Measurements from ENCODE around the gene PDE2A. TPM values are rescaled to one million over a fixed set of nuclear protein-coding genes. Genes with fewer than 3 reads are reported as not detected.
"Not testable (repeated sequence)": the region's sequence is repeated elsewhere in the genome, so short reads cannot be mapped to it uniquely, and the experiment has no call there.

The PDE2A gene
- total and polyA plus RNA-seq, 7 experiments from 2014 or later: 0.97 to 9.0 (median 1.7) TPM; not detected in 2

- H3K9me3 ChIP-seq (ENCODE audit: control insufficient read depth in 2 of 3, low read length in 3 of 3); H3K4me3 ChIP-seq (ENCODE audit: low read length); H3K36me3 ChIP-seq (ENCODE audit: control insufficient read depth in 2 of 3, insufficient read depth in 3 of 3, low read length in 3 of 3); H3K27ac ChIP-seq (ENCODE audit: low read depth, low read length); H3K36me3 Mint-ChIP-seq; H3K27ac Mint-ChIP-seq; H3K4me3 Mint-ChIP-seq; ATAC-seq; DNase-seq; H3K4me1 ChIP-seq (ENCODE audit: control insufficient read depth in 2 of 2, insufficient read depth in 2 of 2, low read length in 2 of 2); intact Hi-C loops (cut with micrococcal nuclease); H3K27me3 ChIP-seq (ENCODE audit: control insufficient read depth in 2 of 2, insufficient read depth in 2 of 2, low read length in 2 of 2); POLR2A ChIA-PET; H3K4me1 Mint-ChIP-seq; H3K9me3 Mint-ChIP-seq: not testable (repeated sequence)
- peaks cover 3 to 38% (median 10%) of the 10 kb centered on the region in 5 donors for H3K27me3 Mint-ChIP-seq
- CTCF ChIA-PET: interaction anchor here (1.0 to 1.3 kb wide), 2 partner anchors 19 to 73 kb away, joined by 3 read pairs; no protein-coding TSS in a partner anchor
Observed at GRCh38 chr11:72555014-72555522, 119.2 kb downstream of the PDE2A start.

- DNase-seq (peak in 3 of 9 donors; percentile 1 to 8 (median 6)), ATAC-seq (no peak)
- CTCF ChIA-PET: interaction anchor here (1.2 to 1.3 kb wide), 3 partner anchors 20 to 83 kb away, joined by 3 to 7 read pairs (median 4); no protein-coding TSS in a partner anchor
- Histone ChIP-seq H3K4me1 (ENCODE audit: control insufficient read depth in 2 of 2, insufficient read depth in 2 of 2, low read length in 2 of 2) (no peaks in the 10 kb centered on the region), H3K27me3 (ENCODE audit: control insufficient read depth in 2 of 2, insufficient read depth in 2 of 2, low read length in 2 of 2) (no peaks in the 10 kb centered on the region), H3K27ac (ENCODE audit: low read depth, low read length) (no peak overlapping the region), H3K36me3 (ENCODE audit: control insufficient read depth in 2 of 3, insufficient read depth in 3 of 3, low read length in 3 of 3) (no peaks in the 10 kb centered on the region), H3K9me3 (ENCODE audit: control insufficient read depth in 2 of 3, low read length in 3 of 3) (no peaks in the 10 kb centered on the region), H3K4me3 (ENCODE audit: low read length) (no peak overlapping the region)
- POLR2A ChIA-PET: no interaction called here
- no peaks in the 10 kb centered on the region for H3K36me3 Mint-ChIP-seq
- peaks cover 0 to 9% (median 5%) of the 10 kb centered on the region in 7 donors for H3K4me1 Mint-ChIP-seq
- H3K4me3 Mint-ChIP-seq: peak overlapping the region in 1 of 10 donors; percentile 23
- intact Hi-C loops (cut with micrococcal nuclease): loop anchor here (1.0 kb wide), 2 partner anchors 71 to 82 kb away; no protein-coding TSS in a partner anchor
- H3K27me3 Mint-ChIP-seq: peaks cover 3 to 34% (median 10%) of the 10 kb centered on the region in 5 donors
- no peaks in the 10 kb centered on the region for H3K9me3 Mint-ChIP-seq
- no peak overlapping the region for H3K27ac Mint-ChIP-seq
Observed at GRCh38 chr11:72553706-72554105, 120.5 kb downstream of the PDE2A start.

DNA sequence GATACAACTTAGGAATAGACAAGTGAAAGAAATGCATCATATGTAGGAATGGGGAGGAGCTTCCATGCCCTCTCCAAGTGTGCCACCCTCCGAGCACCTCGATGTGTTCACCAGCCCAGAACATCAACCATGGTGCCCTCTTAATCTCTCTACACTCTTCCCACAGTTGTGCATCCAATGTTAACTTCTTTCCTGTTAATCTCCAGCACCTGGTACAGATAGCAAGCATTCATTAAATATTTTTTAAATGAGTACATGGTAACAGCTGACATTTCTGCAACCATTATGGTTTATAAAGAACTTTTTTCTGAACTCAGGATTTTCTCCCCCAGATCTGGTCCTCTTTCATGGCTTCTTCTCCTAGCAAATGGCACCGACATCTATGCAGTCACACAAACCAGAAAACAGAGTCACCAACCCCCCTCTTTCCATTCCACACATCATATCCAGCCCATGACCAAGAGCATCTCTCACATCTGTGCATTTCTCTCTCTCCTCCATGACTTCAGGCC, 121.8 kb downstream of the PDE2A start:
- Histone ChIP-seq H3K27ac (ENCODE audit: low read depth, low read length) (no peak overlapping the region), H3K4me1 (ENCODE audit: control insufficient read depth in 2 of 2, insufficient read depth in 2 of 2, low read length in 2 of 2) (no peaks in the 10 kb centered on the region), H3K4me3 (ENCODE audit: low read length) (no peak overlapping the region), H3K27me3 (ENCODE audit: control insufficient read depth in 2 of 2, insufficient read depth in 2 of 2, low read length in 2 of 2) (no peaks in the 10 kb centered on the region), H3K36me3 (ENCODE audit: control insufficient read depth in 2 of 3, insufficient read depth in 3 of 3, low read length in 3 of 3) (no peaks in the 10 kb centered on the region), H3K9me3 (ENCODE audit: control insufficient read depth in 2 of 3, low read length in 3 of 3) (no peaks in the 10 kb centered on the region)
- POLR2A ChIA-PET: no interaction called here
- DNase-seq (no peak), ATAC-seq (no peak)
- Mint-ChIP-seq H3K36me3 (no peaks in the 10 kb centered on the region), H3K4me1 (peaks cover 0 to 9% (median 5%) of the 10 kb centered on the region in 7 donors), H3K4me3 (no peak overlapping the region), H3K27ac (no peak overlapping the region), H3K9me3 (no peaks in the 10 kb centered on the region), H3K27me3 (peaks cover 3 to 27% (median 10%) of the 10 kb centered on the region in 5 donors)
- CTCF ChIA-PET: interaction anchor here (0.8 to 1.2 kb wide), 2 partner anchors 73 to 85 kb away, joined by 4 to 5 read pairs; no protein-coding TSS in a partner anchor
- intact Hi-C loops (cut with micrococcal nuclease): no loop called here

DNA sequence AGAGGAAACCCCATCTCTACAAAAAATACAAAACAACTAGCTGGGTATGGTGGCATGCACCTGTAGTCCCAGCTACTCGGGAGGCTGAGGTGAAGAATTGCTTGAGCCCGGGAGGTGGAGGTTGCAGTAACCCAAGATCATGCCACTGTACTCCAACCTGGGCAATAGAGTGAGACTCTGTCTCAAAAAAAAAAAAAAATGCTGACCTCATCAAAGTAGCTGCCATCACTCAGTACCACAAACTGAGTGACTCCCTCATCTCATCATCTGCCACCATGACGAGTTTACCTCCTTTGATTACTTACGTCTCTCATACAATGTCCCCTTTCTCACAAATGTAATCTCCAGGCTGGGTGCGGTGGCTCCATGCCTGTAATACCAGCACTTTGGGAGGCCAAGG, 122.7 kb downstream of the PDE2A start:
- Histone ChIP-seq H3K4me1 (ENCODE audit: control insufficient read depth in 2 of 2, insufficient read depth in 2 of 2, low read length in 2 of 2) (no peaks in the 10 kb centered on the region), H3K27ac (ENCODE audit: low read depth, low read length) (no peak overlapping the region), H3K36me3 (ENCODE audit: control insufficient read depth in 2 of 3, insufficient read depth in 3 of 3, low read length in 3 of 3) (no peaks in the 10 kb centered on the region), H3K9me3 (ENCODE audit: control insufficient read depth in 2 of 3, low read length in 3 of 3) (no peaks in the 10 kb centered on the region), H3K4me3 (ENCODE audit: low read length) (no peak overlapping the region), H3K27me3 (ENCODE audit: control insufficient read depth in 2 of 2, insufficient read depth in 2 of 2, low read length in 2 of 2) (no peaks in the 10 kb centered on the region)
- no peaks in the 10 kb centered on the region for H3K36me3 Mint-ChIP-seq
- H3K4me1 Mint-ChIP-seq: peaks cover 0 to 9% (median 5%) of the 10 kb centered on the region in 7 donors
- H3K9me3 Mint-ChIP-seq: no peaks in the 10 kb centered on the region
- ChIA-PET POLR2A (no interaction called here), CTCF (interaction anchor here (0.6 to 0.7 kb wide), 2 partner anchors 514 to 1810 kb away, joined by 3 read pairs; no protein-coding TSS in a partner anchor)
- ATAC-seq: no peak
- peaks cover 3 to 21% (median 10%) of the 10 kb centered on the region in 5 donors for H3K27me3 Mint-ChIP-seq
- H3K27ac Mint-ChIP-seq: no peak overlapping the region
- DNase-seq: no peak
- H3K4me3 Mint-ChIP-seq: no peak overlapping the region
- intact Hi-C loops (cut with micrococcal nuclease): no loop called here

DNA sequence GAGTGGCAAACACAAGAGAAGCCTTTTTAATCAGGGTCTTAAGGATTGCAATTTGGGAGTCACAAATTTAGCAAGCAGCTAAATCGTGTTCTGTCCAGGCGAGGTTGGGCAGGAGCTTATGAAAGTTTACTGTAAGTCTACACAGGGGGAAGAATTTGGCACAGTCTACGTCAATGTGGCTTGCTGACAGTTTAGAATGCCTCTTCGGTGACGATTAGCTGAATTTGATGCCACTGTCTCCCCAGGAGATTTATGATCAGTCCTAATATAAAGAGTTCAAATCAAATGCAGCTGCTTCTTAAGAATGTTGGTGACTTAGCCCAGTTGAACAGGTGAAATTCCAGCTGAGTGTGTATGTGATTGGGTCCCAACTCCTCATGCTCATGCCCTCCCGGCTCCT, 125.8 kb downstream of the PDE2A start:
- peaks cover 0 to 4% (median under 1%) of the 10 kb centered on the region in 7 donors for H3K4me1 Mint-ChIP-seq
- Histone ChIP-seq H3K4me1 (ENCODE audit: control insufficient read depth in 2 of 2, insufficient read depth in 2 of 2, low read length in 2 of 2) (no peaks in the 10 kb centered on the region), H3K27ac (ENCODE audit: low read depth, low read length) (no peak overlapping the region), H3K36me3 (ENCODE audit: control insufficient read depth in 2 of 3, insufficient read depth in 3 of 3, low read length in 3 of 3) (no peaks in the 10 kb centered on the region), H3K9me3 (ENCODE audit: control insufficient read depth in 2 of 3, low read length in 3 of 3) (no peaks in the 10 kb centered on the region), H3K4me3 (ENCODE audit: low read length) (no peak overlapping the region), H3K27me3 (ENCODE audit: control insufficient read depth in 2 of 2, insufficient read depth in 2 of 2, low read length in 2 of 2) (no peaks in the 10 kb centered on the region)
- H3K9me3 Mint-ChIP-seq: no peaks in the 10 kb centered on the region
- no peak overlapping the region for H3K4me3 Mint-ChIP-seq
- intact Hi-C loops (cut with micrococcal nuclease): no loop called here
- no peak for ATAC-seq
- H3K27ac Mint-ChIP-seq: no peak overlapping the region
- ChIA-PET POLR2A (no interaction called here), CTCF (interaction anchor here (0.5 to 0.6 kb wide), 2 partner anchors 95 to 256 kb away, joined by 3 read pairs; no protein-coding TSS in a partner anchor)
- DNase-seq: no peak
- peaks cover 0 to 18% (median 15%) of the 10 kb centered on the region in 5 donors for H3K27me3 Mint-ChIP-seq
- no peaks in the 10 kb centered on the region for H3K36me3 Mint-ChIP-seq

GRCh38 chr11:72546866-72547265, 127.4 kb downstream of the PDE2A start:
- no peaks in the 10 kb centered on the region for H3K9me3 Mint-ChIP-seq
- ChIA-PET CTCF (interaction anchor here (0.5 kb wide), 1 partner anchor 11 kb away, joined by 3 read pairs; no protein-coding TSS in a partner anchor), POLR2A (no interaction called here)
- peaks cover 0 to 18% (median 7%) of the 10 kb centered on the region in 5 donors for H3K27me3 Mint-ChIP-seq
- DNase-seq (no peak), ATAC-seq (no peak)
- no peak overlapping the region for H3K27ac ChIP-seq (ENCODE audit: low read depth, low read length)
- H3K4me3 ChIP-seq (ENCODE audit: low read length): no peak overlapping the region
- H3K4me1 Mint-ChIP-seq: no peaks in the 10 kb centered on the region
- intact Hi-C loops (cut with micrococcal nuclease): no loop called here
- H3K36me3 ChIP-seq (ENCODE audit: control insufficient read depth in 2 of 3, insufficient read depth in 3 of 3, low read length in 3 of 3): no peaks in the 10 kb centered on the region
- H3K36me3 Mint-ChIP-seq: no peaks in the 10 kb centered on the region
- H3K4me1 ChIP-seq (ENCODE audit: control insufficient read depth in 2 of 2, insufficient read depth in 2 of 2, low read length in 2 of 2): no peaks in the 10 kb centered on the region
- H3K4me3 Mint-ChIP-seq: no peak overlapping the region
- no peak overlapping the region for H3K27ac Mint-ChIP-seq
- H3K9me3 ChIP-seq (ENCODE audit: control insufficient read depth in 2 of 3, low read length in 3 of 3): no peaks in the 10 kb centered on the region
- H3K27me3 ChIP-seq (ENCODE audit: control insufficient read depth in 2 of 2, insufficient read depth in 2 of 2, low read length in 2 of 2): no peaks in the 10 kb centered on the region

DNA sequence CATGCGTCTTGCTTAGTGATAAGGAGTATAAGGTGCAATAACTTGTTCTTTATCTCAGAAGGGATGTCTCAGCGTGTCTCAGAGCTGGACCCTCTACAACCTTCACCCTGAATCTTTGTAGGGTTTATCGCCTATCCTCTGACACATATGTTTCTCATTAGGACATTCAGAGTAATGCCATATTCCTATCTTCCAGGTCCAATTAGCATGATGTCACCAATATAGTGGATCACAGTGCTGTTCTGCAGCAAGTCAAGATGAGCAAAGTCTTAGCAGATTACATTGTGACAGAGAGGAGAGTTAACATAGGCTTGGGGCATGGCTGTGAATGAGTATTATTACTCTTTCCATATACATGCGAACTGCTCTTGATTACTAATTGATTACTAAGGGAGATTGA, 129.6 kb downstream of the PDE2A start:
- no peaks in the 10 kb centered on the region for H3K9me3 Mint-ChIP-seq
- no peaks in the 10 kb centered on the region for H3K36me3 Mint-ChIP-seq
- ChIA-PET CTCF (interaction anchor here (0.5 kb wide), 1 partner anchor 1911 kb away, joined by 3 read pairs; no protein-coding TSS in a partner anchor), POLR2A (no interaction called here)
- H3K4me3 Mint-ChIP-seq: no peak overlapping the region
- Histone ChIP-seq H3K9me3 (ENCODE audit: control insufficient read depth in 2 of 3, low read length in 3 of 3) (no peaks in the 10 kb centered on the region), H3K27me3 (ENCODE audit: control insufficient read depth in 2 of 2, insufficient read depth in 2 of 2, low read length in 2 of 2) (no peaks in the 10 kb centered on the region), H3K27ac (ENCODE audit: low read depth, low read length) (no peak overlapping the region), H3K4me3 (ENCODE audit: low read length) (no peak overlapping the region), H3K4me1 (ENCODE audit: control insufficient read depth in 2 of 2, insufficient read depth in 2 of 2, low read length in 2 of 2) (no peaks in the 10 kb centered on the region), H3K36me3 (ENCODE audit: control insufficient read depth in 2 of 3, insufficient read depth in 3 of 3, low read length in 3 of 3) (no peaks in the 10 kb centered on the region)
- intact Hi-C loops (cut with micrococcal nuclease): no loop called here
- H3K4me1 Mint-ChIP-seq: no peaks in the 10 kb centered on the region
- H3K27me3 Mint-ChIP-seq: peaks cover 0 to 32% (median 7%) of the 10 kb centered on the region in 5 donors
- no peak overlapping the region for H3K27ac Mint-ChIP-seq
- DNase-seq (no peak), ATAC-seq (no peak)

Measured in naive thymus-derived CD4-positive, alpha-beta T cell (primary cell).